HG03175 (cell line): ENCODE measurements around the gene PDCD11.

Source experiments
- ATAC-seq: cut with Tn5 transposase; IDR thresholded peaks from one replicate; pipeline ENCODE4 v1.9.1; 2021; ENCODE audit warnings: mild to moderate bottlenecking, moderate library complexity; ENCODE audit not compliant: unreplicated experiment

PDCD11 gene

DNA sequence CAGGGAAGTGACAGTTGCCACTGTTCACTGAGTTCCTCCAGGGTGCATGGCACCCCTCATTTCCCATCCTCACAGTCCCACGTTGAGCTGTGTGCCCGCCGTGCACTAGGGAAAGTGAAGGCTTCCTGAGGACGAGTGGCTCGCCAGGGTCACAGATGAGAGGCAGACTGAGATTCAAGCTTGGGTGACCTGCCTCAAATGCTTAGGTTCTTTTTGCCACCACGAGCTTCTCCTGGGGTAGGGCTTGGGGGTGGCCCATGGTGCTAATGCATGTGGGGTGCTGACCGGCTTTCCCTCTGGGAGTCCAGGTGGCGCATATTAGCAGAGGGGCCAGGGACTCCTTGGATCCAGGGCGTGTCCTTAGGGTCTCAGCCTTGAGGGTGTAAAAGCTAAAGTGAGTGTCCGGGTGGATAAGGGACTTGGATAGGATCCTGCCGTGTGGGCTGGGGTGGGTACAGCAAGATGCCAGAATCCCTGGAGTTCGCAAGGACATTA, 53.8 kb downstream of the PDCD11 start:
- no peak for ATAC-seq

GRCh38 chr10:103451091-103451813, 54.8 kb downstream of the PDCD11 start:
- ATAC-seq, result no peak

- peak; percentile 76 for ATAC-seq
Measured at GRCh38 chr10:103451831-103452505, 55.5 kb downstream of the PDCD11 start, which contains the start of gene CALHM2. Gene CALHM2, minus strand, starts transcription at chr10:103452370. Its CDS starts 2,429 bp downstream, at chr10:103449941.

DNA sequence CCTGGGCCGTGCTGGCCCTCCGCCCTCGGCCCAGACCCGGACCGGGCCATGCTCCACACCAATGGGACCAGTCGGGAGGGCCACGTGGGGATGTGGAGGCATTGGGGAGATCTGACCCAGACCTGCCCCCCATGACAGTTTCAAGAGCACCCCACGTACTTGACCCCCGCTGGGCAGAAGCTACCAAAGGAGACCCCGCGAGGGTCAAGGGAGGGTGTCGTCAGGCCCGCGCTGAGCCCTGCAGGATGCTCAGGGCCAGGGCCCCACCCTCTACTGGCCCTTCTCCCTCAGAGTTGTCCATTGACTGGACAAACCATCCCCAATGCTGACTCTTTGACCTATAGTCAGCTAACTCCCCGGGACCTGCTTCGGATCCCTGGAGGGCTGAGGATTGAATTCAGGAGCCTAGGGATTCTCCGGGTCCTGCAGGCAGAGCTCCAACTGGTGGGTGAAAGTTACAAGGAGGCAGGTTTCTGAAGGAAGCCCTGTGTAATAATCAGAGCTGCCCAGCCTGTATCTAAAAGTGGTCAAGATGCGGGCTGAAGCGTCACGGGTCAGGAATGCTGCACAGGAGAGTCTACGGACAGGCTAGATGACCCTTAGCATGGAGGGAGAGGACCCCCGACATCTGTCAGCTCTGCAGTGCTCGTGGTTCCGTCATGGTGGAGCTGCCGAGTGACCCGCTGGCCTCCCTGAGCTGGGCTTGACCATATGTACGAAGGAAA, 56.2 kb downstream of the PDCD11 start:
- no peak for ATAC-seq

- no peak for ATAC-seq
Measured at GRCh38 chr10:103454026-103454425, 57.6 kb downstream of the PDCD11 start.

GRCh38 chr10:103455235-103455634, 58.8 kb downstream of the PDCD11 start:
- no peak for ATAC-seq

GRCh38 chr10:103456074-103456660, 59.7 kb downstream of the PDCD11 start:
- ATAC-seq, result no peak

DNA sequence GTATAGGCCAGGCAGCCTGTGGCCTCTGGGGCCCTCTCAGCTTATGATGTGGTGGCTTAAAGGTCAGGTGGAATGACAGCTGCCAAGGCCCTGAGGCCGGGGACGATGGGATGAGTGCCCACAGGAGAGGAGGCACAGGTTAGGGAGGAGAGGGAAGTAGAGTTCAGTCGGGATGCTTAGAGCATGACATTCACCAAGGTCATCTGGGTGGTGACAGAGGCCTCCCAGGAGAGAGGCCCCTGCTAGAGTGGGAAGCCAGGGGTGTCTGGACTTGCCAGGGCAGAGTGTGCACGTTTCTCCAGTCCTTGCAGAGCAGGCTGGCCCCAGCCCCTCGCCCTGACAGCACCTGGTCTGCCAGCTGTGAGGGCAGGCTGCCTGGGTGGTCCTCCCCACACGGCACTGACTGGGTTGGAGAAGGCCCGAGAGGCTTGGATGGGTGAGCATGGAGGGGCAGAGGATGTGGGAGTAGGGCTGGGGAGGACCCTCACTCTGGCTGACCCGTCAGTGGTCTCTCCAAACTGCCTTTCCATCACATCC, 60.8 kb downstream of the PDCD11 start:
- ATAC-seq, result no peak

DNA sequence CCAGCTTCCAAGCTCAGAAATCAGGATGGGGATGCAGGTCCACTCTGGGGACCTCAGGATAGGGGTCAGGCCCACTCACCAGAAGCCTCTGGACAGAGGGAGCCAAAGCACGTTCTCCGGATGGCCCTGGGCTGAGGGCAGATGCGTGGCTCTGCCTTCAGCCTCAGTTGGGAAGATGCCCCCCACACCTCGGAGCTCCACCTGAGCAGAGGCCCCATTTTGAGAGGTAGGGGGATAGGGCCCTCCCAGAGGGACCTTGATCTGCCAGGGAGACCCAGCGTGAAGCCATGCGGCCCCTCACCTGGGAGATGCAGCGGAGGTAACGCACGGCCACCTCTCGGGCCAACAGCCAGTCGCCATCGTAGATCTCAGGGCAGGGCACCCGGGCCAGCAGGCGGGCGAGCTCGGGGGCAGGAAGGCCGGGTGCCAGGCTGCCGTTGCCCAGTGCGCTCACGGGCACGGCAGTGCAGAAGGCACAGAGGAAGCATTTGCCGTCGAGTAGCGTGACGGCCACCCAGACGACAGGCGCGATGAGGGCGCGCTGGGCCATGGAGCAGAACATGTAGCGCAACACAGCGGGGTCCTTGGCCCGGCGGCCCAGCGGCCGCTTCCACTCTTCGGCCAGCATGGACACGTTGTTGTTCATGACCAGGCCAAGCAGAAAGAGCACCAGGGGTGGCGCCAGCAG, 61.6 kb downstream of the PDCD11 start:
- no peak for ATAC-seq

- peak; percentile 53 for ATAC-seq
Measured at GRCh38 chr10:103458720-103459119, 62.3 kb downstream of the PDCD11 start, which contains the start of gene CALHM1. Gene CALHM1, minus strand, starts transcription at chr10:103458900. Its CDS starts 149 bp downstream, at chr10:103458751.

GRCh38 chr10:103459615-103460014, 63.2 kb downstream of the PDCD11 start:
- ATAC-seq, result no peak

DNA sequence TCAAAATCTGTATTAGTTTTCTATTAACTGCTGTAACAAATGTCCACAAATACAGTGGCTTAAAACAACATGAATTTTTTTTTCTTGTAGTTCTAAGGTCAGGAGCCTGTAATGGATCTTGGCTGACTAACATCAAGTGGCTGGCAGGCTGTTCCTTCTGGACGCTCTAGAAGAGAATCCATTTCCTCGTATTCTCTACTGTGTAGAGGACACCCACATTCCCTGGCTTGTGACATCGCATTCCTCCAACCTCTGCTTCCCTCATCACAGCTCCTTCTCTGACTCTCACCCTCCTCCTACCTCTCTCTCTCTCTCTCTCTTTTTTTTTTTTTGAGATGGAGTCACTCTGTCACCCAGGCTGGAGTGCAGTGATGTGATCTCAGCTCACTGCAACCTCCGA, 67.1 kb downstream of the PDCD11 start:
- no peak for ATAC-seq

- no peak for ATAC-seq
Measured at GRCh38 chr10:103465411-103466179, 69.2 kb downstream of the PDCD11 start.

- ATAC-seq, result no peak
Measured at GRCh38 chr10:103466734-103467133, 70.3 kb downstream of the PDCD11 start.

GRCh38 chr10:103467406-103467805, 71.0 kb downstream of the PDCD11 start:
- ATAC-seq, result peak; percentile 29

DNA sequence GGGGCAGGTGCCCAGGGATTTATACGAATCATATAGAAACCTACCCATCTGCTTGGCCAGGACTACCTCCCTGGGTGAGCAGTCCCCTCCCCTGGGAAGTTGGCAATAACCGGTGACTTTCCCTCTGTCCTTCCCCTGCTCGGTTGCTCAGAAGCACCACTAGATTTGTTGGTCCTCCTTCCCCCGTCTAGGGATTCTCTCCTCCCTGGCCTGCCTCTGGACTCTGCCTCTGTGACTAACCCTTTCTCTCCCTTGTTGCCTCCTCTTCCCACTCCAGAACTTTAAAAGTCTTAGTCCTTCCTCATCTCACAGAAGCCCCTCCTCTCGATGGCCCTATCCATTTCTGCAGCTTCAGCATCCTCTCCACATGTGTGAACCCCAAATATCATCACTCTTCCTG, 72.8 kb downstream of the PDCD11 start:
- ATAC-seq, result no peak

DNA sequence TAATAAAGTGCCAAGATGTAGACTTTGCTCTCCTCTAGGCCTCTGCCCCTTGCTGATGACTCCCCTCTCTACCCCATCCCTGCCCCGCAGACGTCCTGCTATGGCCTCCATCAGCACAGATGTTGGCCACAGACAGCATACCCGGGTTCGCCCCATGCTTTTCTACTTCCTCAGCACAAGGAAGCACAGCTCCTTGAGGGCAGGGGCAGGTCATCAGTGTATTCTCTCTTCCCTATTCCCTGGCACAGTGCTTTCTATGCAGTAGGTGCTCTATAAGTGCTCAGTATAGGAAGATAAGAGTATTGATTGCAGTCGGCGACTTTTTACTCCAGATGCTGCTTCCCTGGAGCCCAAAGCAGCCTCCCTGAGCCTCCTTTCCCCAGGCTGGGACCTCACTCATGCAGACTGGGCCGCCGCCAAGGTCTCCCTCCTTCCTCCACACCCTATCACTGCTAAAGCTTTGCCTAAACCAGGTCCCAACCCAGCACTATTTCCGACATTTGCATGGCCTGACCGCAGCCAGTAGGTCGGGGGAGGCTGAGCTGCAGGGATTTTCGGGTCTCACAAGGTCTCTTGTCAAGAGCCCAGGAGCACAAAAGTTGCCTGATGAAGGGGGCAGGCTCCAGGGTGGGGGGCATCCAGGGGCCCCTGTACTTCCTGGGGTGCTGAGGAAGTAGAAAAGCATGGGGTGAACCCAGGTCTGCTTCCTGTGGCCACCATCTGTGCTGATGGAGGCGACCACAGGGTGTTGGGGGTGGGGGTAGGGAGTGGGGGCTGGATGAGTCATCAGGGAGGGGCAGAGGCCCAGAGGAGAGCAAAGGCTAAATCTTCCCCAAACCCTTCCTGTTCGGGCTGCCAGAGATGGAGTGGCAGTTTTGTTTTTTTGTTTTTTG, 74.6 kb downstream of the PDCD11 start:
- ATAC-seq, result peak; percentile 68

GRCh38 chr10:103472005-103472404, 75.6 kb downstream of the PDCD11 start:
- peak; percentile 24 for ATAC-seq
